Osteoblast (primary cell): ENCODE measurements around the gene ATXN7. TPM values are rescaled to one million over a fixed set of nuclear protein-coding genes. Genes with fewer than 3 reads are reported as not detected.

Source experiments
- DNase-seq: peaks from one replicate; pipeline ENCODE4 v3.0.0; 2011; ENCODE audit warnings: low spot score, mixed read lengths; ENCODE audit not compliant: insufficient read length; ENCODE audit errors: missing footprints
- H2AFZ ChIP-seq: 2 replicates; pipeline ENCODE4 v1.6.0; 2011; ENCODE audit warnings: mild to moderate bottlenecking, low read length
- H3K27ac ChIP-seq: 2 replicates; pipeline ENCODE4 v1.5.1; 2011; ENCODE audit warnings: mild to moderate bottlenecking, low read depth, low read length, moderate library complexity
- H3K27me3 ChIP-seq: 2 replicates; pipeline ENCODE4 v1.6.0; 2012; ENCODE audit warnings: mild to moderate bottlenecking, control low read depth, inconsistent platforms, low read length, moderate library complexity; ENCODE audit not compliant: insufficient read depth
- H3K36me3 ChIP-seq: 2 replicates; pipeline ENCODE4 v1.5.1; 2011; ENCODE audit warnings: mild to moderate bottlenecking, low read length, control low read depth, moderate library complexity; ENCODE audit not compliant: insufficient read depth
- H3K4me1 ChIP-seq: 2 replicates; pipeline ENCODE4 v1.5.1; 2011; ENCODE audit warnings: mild to moderate bottlenecking, low read length, control low read depth, moderate library complexity; ENCODE audit not compliant: insufficient read depth
- H3K4me2 ChIP-seq: 2 replicates; pipeline ENCODE4 v1.6.0; 2011; ENCODE audit warnings: mild to moderate bottlenecking, low read length; ENCODE audit not compliant: insufficient read depth
- H3K4me3 ChIP-seq: fragments of 200-600 bp; sonication (generic); 3 replicates; pipeline ENCODE4 v1.5.1; 2012; ENCODE audit warnings: mild to moderate bottlenecking, low read length, inconsistent platforms; ENCODE audit not compliant: insufficient read depth
- H3K79me2 ChIP-seq: 2 replicates; pipeline ENCODE4 v1.6.0; 2012; ENCODE audit warnings: mild to moderate bottlenecking, low read length, control low read depth, inconsistent platforms; ENCODE audit not compliant: insufficient read depth
- H3K9me3 ChIP-seq: 2 replicates; pipeline ENCODE4 v1.5.1; 2011; ENCODE audit warnings: low read depth, low read length, control low read depth
- H4K20me1 ChIP-seq: 2 replicates; pipeline ENCODE4 v1.6.0; 2012; ENCODE audit warnings: mild to moderate bottlenecking, low read length, control low read depth; ENCODE audit not compliant: insufficient read depth
- CTCF ChIP-seq: IDR thresholded peaks from 2 replicates; pipeline ENCODE4 v1.5.1; 2011; ENCODE audit warnings: mild to moderate bottlenecking, low read depth, low read length, moderate library complexity; ENCODE audit errors: extremely low read depth
- total RNA-seq: library from RNA; depleted of rRNA; stranded (reverse); fragments of >200 nt; gene quantifications from 2 replicates; pipeline ENCODE4 v1.2.3, GENCODE V29; 2012

Gene ATXN7
- total RNA-seq, 1 donor, result 17.0 TPM

- no peak for DNase-seq
- H4K20me1 ChIP-seq, result no peaks in the 10 kb centered on the region
- H3K27ac ChIP-seq, result no peak overlapping the region
- H3K79me2 ChIP-seq, result no peaks in the 10 kb centered on the region
- no peaks in the 10 kb centered on the region for H3K27me3 ChIP-seq
- H3K4me2 ChIP-seq, result no peak overlapping the region
- H3K36me3 ChIP-seq, result no peaks in the 10 kb centered on the region
- no peak for TF ChIP-seq CTCF
- H3K9me3 ChIP-seq, result no peaks in the 10 kb centered on the region
- H3K4me3 ChIP-seq, result no peak overlapping the region
- no peak overlapping the region for H2AFZ ChIP-seq
- H3K4me1 ChIP-seq, result no peaks in the 10 kb centered on the region
Observed at GRCh38 chr3:64037084-64037483, 173.4 kb downstream of the ATXN7 start.

DNA sequence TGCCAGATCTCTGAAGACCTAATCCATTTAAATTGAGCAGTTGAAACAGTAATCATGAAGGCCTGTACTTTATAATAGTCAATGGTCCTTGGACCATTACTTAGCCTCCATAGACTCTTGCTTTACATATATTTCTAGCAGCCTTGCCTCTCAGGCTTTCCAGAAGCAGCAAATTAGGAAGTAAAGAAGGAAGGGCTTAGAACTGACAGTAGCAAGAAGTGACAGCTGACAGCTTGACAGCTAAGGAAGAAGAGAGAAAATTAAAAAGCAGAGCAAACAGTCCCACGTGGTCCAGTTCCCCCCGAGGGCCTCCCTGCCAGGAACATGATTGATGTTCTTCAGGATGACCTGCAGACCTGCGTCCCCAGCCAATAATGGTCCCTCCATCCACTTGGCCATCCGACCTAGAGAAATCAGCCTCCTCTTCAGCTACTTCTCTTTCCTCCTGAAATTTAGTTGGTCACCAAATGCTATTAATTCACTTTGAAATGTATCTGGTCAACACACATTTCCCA is 174.6 kb downstream of the ATXN7 start:
- Histone ChIP-seq H3K9me3 (no peaks in the 10 kb centered on the region), H3K36me3 (no peaks in the 10 kb centered on the region), H3K4me3 (no peak overlapping the region), H3K27me3 (no peaks in the 10 kb centered on the region), H2AFZ (no peak overlapping the region), H3K4me2 (no peak overlapping the region), H3K4me1 (no peaks in the 10 kb centered on the region), H3K79me2 (no peaks in the 10 kb centered on the region), H3K27ac (no peak overlapping the region), H4K20me1 (no peaks in the 10 kb centered on the region)
- no peak for DNase-seq
- no peak for TF ChIP-seq CTCF

- H3K4me1 ChIP-seq, result no peaks in the 10 kb centered on the region
- H3K27me3 ChIP-seq, result no peaks in the 10 kb centered on the region
- TF ChIP-seq CTCF, result no peak
- no peaks in the 10 kb centered on the region for H4K20me1 ChIP-seq
- no peak overlapping the region for H3K27ac ChIP-seq
- H2AFZ ChIP-seq, result no peak overlapping the region
- DNase-seq, result no peak
- no peak overlapping the region for H3K4me3 ChIP-seq
- H3K36me3 ChIP-seq, result no peaks in the 10 kb centered on the region
- H3K9me3 ChIP-seq, result no peaks in the 10 kb centered on the region
- H3K4me2 ChIP-seq, result no peak overlapping the region
- no peaks in the 10 kb centered on the region for H3K79me2 ChIP-seq
Observed at GRCh38 chr3:64039332-64039731, 175.7 kb downstream of the ATXN7 start.

DNA sequence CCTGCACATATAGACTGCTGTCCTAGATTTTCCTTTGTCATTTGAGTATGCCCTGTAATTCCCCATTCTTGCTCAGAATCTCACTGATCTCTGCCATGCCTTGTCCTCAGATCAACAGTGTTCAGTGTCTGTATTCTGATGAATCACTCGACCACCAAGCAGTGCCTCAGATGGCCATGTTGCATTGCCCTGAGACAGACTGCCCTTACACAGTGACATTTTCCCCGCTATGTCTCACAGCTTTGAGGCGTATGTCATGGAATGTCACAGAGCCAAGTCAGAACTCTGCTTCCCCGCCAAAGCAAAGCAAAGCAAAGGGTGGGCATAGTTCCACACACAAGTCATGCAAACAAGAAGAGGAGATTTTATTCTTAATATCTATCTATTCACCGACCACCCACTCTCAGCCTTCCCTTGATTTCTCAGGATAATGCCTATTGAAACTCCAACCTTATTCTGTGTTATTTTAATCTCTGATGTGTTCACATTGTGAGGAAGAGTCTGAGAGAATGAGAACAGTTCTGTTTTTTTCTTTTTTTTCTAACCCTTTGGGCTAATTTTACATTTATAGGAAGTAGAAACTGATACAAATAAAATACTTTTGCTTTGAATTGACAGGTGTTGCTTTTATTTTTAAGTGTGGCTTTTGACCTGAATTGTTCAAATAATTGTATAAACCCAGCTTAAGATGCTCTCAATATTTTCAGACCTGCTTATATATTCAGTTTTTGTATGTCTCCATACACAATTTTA is 176.5 kb downstream of the ATXN7 start:
- no peaks in the 10 kb centered on the region for H3K36me3 ChIP-seq
- no peak overlapping the region for H2AFZ ChIP-seq
- no peak overlapping the region for H3K27ac ChIP-seq
- H3K4me3 ChIP-seq, result no peak overlapping the region
- no peaks in the 10 kb centered on the region for H3K79me2 ChIP-seq
- no peak for DNase-seq
- no peaks in the 10 kb centered on the region for H3K9me3 ChIP-seq
- TF ChIP-seq CTCF, result no peak
- H4K20me1 ChIP-seq, result no peaks in the 10 kb centered on the region
- no peaks in the 10 kb centered on the region for H3K4me1 ChIP-seq
- no peaks in the 10 kb centered on the region for H3K27me3 ChIP-seq
- no peak overlapping the region for H3K4me2 ChIP-seq
